CD4-positive, alpha-beta T cell (primary cell): ENCODE results near the gene AFDN. TPM values are rescaled to one million over a fixed set of nuclear protein-coding genes. Genes with fewer than 3 reads are reported as not detected.

ENCODE experiments used
- ATAC-seq: fragments of 200-7000 bp; cut with Tn5 transposase; one replicate; pipeline ENCODE4 v1.10.0; 2022; ENCODE audit warnings: mild to moderate bottlenecking; ENCODE audit not compliant: poor library complexity
- CTCF ChIA-PET: fragments of 350-600 bp; sonication (Branson Sonifier 250); formaldehyde crosslinking; loops from one replicate; lab custom pipeline; 2021; ENCODE audit warnings: antibody characterized with exemption, inconsistent platforms; lab: Charles Lee
- POLR2A ChIA-PET: fragments of 350-600 bp; sonication (Branson Sonifier 250); formaldehyde crosslinking; loops from one replicate; lab custom pipeline; 2021; ENCODE audit warnings: antibody characterized with exemption, inconsistent platforms; lab: Charles Lee
- DNase-seq, 14 experiments: peaks; one replicate each; pipeline ENCODE4 v3.0.0-alpha.2; 2013 to 2020; ENCODE audit warnings: mixed read lengths in 2 of 14
- H3K27ac ChIP-seq, 2 donors: one replicate each; pipeline versions ENCODE4 v1.5.1 to v1.7.0; 2013; ENCODE audit warnings: low read length in 2 of 2, low read depth in 1 of 2, mild to moderate bottlenecking in 1 of 2
- H3K27me3 ChIP-seq, 2 experiments: 1 replicate in 1 of 2; 2 replicates in 1 of 2; pipeline versions ENCODE4 v1.6.1 to v1.7.0; 2013; ENCODE audit warnings: low read length in 2 of 2, control low read depth in 1 of 2, mild to moderate bottlenecking in 1 of 2, moderate library complexity in 1 of 2; ENCODE audit not compliant: insufficient read depth in 2 of 2, control insufficient read depth in 1 of 2
- H3K36me3 ChIP-seq: one replicate; pipeline ENCODE4 v1.6.1; 2013; ENCODE audit warnings: low read length, control low read depth; ENCODE audit not compliant: insufficient read depth
- H3K4me1 ChIP-seq: one replicate; pipeline ENCODE4 v1.6.1; 2013; ENCODE audit warnings: low read length, control low read depth; ENCODE audit not compliant: insufficient read depth
- H3K4me3 ChIP-seq: one replicate; pipeline ENCODE4 v1.5.1; 2013; ENCODE audit warnings: mild to moderate bottlenecking, low read length, moderate library complexity
- H3K9me3 ChIP-seq, 2 experiments: 1 replicate in 1 of 2; 2 replicates in 1 of 2; pipeline versions ENCODE4 v1.6.1 to v1.7.0; 2013; ENCODE audit warnings: low read length in 2 of 2, mild to moderate bottlenecking in 2 of 2, control low read depth in 1 of 2, moderate library complexity in 1 of 2; ENCODE audit not compliant: control insufficient read depth in 1 of 2, insufficient read depth in 1 of 2
- H3K27ac Mint-ChIP-seq: one replicate; pipeline ENCODE4 v1.8.0; 2020; ENCODE audit warnings: mixed read lengths
- H3K27me3 Mint-ChIP-seq: one replicate; pipeline ENCODE4 v1.8.0; 2021; ENCODE audit warnings: mixed read lengths
- H3K36me3 Mint-ChIP-seq: one replicate; pipeline ENCODE4 v1.8.0; 2021; ENCODE audit warnings: low read depth, mixed read lengths
- H3K4me1 Mint-ChIP-seq: one replicate; pipeline ENCODE4 v1.8.0; 2021; ENCODE audit warnings: low read depth, mixed read lengths
- H3K4me3 Mint-ChIP-seq: one replicate; pipeline ENCODE4 v1.8.0; 2020; ENCODE audit warnings: mild to moderate bottlenecking, mixed read lengths
- H3K9me3 Mint-ChIP-seq: one replicate; pipeline ENCODE4 v1.8.0; 2020; ENCODE audit warnings: mixed read lengths
- CTCF ChIP-seq: fragments of 200-600 bp; IDR thresholded peaks from one replicate; pipeline ENCODE4 v1.8.0; 2022; ENCODE audit warnings: antibody characterized with exemption, mild to moderate bottlenecking
- intact Hi-C, 2 experiments: fragments of 100-400 bp; cut with DNase I in 1 of 2; cut with micrococcal nuclease in 1 of 2; formaldehyde crosslinking; loops; one replicate each; pipeline versions ENCODE4 v1.15.1 to v1.9.0; 2023 to 2025; cut with DNase I, micrococcal nuclease
- total RNA-seq, 174 experiments: library from RNA in 2 of 174; stranded (reverse) in 2 of 174; gene quantifications; one replicate each; pipeline ENCODE4 v1.2.3 and lab custom pipeline; 2021 to 2026

The AFDN gene
- total RNA-seq, 2 experiments from 2014 or later: 9.1 to 10.2 TPM

- Histone ChIP-seq H3K36me3 (no peaks in the 10 kb centered on the region), H3K27ac (no peak overlapping the region), H3K4me1 (no peaks in the 10 kb centered on the region), H3K9me3 (no peaks in the 10 kb centered on the region), H3K27me3 (peaks cover 0 to 2% of the 10 kb centered on the region in 2 experiments), H3K4me3 (no peak overlapping the region)
- DNase-seq: no peak
- H3K9me3 Mint-ChIP-seq: no peaks in the 10 kb centered on the region
- no peak for ATAC-seq
- no peak overlapping the region for H3K4me3 Mint-ChIP-seq
- no peaks in the 10 kb centered on the region for H3K4me1 Mint-ChIP-seq
- ChIA-PET CTCF (no interaction called here), POLR2A (no interaction called here)
- H3K27ac Mint-ChIP-seq: no peak overlapping the region
- H3K27me3 Mint-ChIP-seq: peaks cover 24% of the 10 kb centered on the region
- no peaks in the 10 kb centered on the region for H3K36me3 Mint-ChIP-seq
- intact Hi-C loops: no loop called here
- TF ChIP-seq CTCF: no peak
These were observed 38.2 kb upstream of the AFDN start for GRCh38 chr6:167788563-167788903.

GRCh38 chr6:167789358-167789757 lies 37.4 kb upstream of the AFDN start:
- Histone ChIP-seq H3K4me3 (no peak overlapping the region), H3K36me3 (no peaks in the 10 kb centered on the region), H3K4me1 (no peaks in the 10 kb centered on the region), H3K27me3 (peaks cover 3 to 6% of the 10 kb centered on the region in 2 experiments), H3K9me3 (no peaks in the 10 kb centered on the region), H3K27ac (no peak overlapping the region)
- ChIA-PET POLR2A (no interaction called here), CTCF (no interaction called here)
- no peak for ATAC-seq
- no peak overlapping the region for H3K27ac Mint-ChIP-seq
- no peak for TF ChIP-seq CTCF
- H3K4me1 Mint-ChIP-seq: no peaks in the 10 kb centered on the region
- H3K27me3 Mint-ChIP-seq: peaks cover 32% of the 10 kb centered on the region
- no peaks in the 10 kb centered on the region for H3K36me3 Mint-ChIP-seq
- intact Hi-C loops: no loop called here
- DNase-seq: peak in 1 of 14 experiments; percentile 11
- H3K9me3 Mint-ChIP-seq: no peaks in the 10 kb centered on the region
- no peak overlapping the region for H3K4me3 Mint-ChIP-seq

- POLR2A ChIA-PET: no interaction called here
- ATAC-seq: no peak
These were observed 35.5 kb upstream of the AFDN start for GRCh38 chr6:167791091-167791779.

More at GRCh38 chr6:167791091-167791779, 35.5 kb upstream of the AFDN start:
- Mint-ChIP-seq H3K27me3 (peaks cover 46% of the 10 kb centered on the region), H3K27ac (no peak overlapping the region), H3K4me1 (peaks cover 4% of the 10 kb centered on the region), H3K36me3 (no peaks in the 10 kb centered on the region), H3K4me3 (no peak overlapping the region), H3K9me3 (no peaks in the 10 kb centered on the region)
- H3K4me3 ChIP-seq: no peak overlapping the region
- TF ChIP-seq CTCF: no peak
- CTCF ChIA-PET: no interaction called here
- no peak for DNase-seq
- H3K27ac ChIP-seq: no peak overlapping the region
- intact Hi-C loops: no loop called here
- peaks cover 17 to 19% of the 10 kb centered on the region in 2 experiments for H3K27me3 ChIP-seq
- peaks cover 0 to 6% of the 10 kb centered on the region in 2 experiments for H3K9me3 ChIP-seq
- H3K36me3 ChIP-seq: no peaks in the 10 kb centered on the region
- H3K4me1 ChIP-seq: peaks cover 6% of the 10 kb centered on the region
